ENCODE results near the gene CBX8.

GRCh38 chr17:79822583-79823124, 25.8 kb upstream of the CBX8 start:
- TF ChIP-seq CTCF (IDR thresholded peaks at IDR 0.05) (no peak), POLR2A (IDR thresholded peaks at IDR 0.05) (no peak)

Measured in lower leg skin (tissue), 3 donors.